Measurements from ENCODE around the gene OR52E8.

Gene OR52E8

DNA sequence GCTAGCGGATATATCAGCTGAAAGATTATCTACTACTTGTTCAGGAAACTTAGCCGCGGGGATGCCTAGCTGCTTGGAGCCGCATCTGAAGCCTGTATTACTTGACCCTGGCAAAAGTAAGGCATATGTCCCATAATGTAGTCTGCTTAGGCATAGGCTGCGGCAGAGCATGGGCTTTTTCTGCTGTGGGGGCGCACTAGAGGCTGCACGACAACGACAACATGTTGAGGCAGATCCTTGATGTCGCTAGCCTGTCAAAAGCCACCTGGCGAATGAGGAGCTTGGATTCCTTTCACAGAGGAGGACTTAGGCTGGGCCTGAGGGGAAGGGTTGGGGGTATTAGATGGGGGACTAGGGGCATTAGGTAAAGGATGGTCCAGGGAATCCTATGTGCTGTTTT, 49.9 kb downstream of the OR52E8 start:
- no peak for DNase-seq (ENCODE audit: low read depth)
